Measurements from ENCODE around the gene ADPRHL1. TPM values are rescaled to one million over a fixed set of nuclear protein-coding genes. Genes with fewer than 3 reads are reported as not detected.

Gene ADPRHL1
- total RNA-seq, 1 experiment from 2014 or later: 4.9 TPM

- no peaks in the 10 kb centered on the region for H3K9me3 Mint-ChIP-seq (ENCODE audit: unreplicated experiment)
- POLR2A ChIA-PET: no interaction called here
- H3K4me1 Mint-ChIP-seq (ENCODE audit: low read depth, unreplicated experiment): no peaks in the 10 kb centered on the region
- BruUV-seq (replicated peaks): no TSS peak
- H3K27ac Mint-ChIP-seq (ENCODE audit: unreplicated experiment): no peak overlapping the region
- H3K36me3 ChIP-seq (ENCODE audit: control insufficient read depth, insufficient read depth, low read length): peaks cover 3% of the 10 kb centered on the region
- no peak for TF ChIP-seq CTCF (IDR thresholded peaks at IDR 0.05; ENCODE audit: insufficient read depth in 1 of 2, low read depth in 1 of 2, low read length in 1 of 2, severe bottlenecking in 1 of 2, unreplicated experiment in 1 of 2)
- no peak overlapping the region for H3K4me3 ChIP-seq (ENCODE audit: low read depth, low read length)
- H3K27me3 Mint-ChIP-seq (ENCODE audit: insufficient read depth, unreplicated experiment): no peaks in the 10 kb centered on the region
- CTCF ChIA-PET: no interaction called here
- H3K9me3 ChIP-seq: no peaks in the 10 kb centered on the region
- H3K27me3 ChIP-seq (replicated peaks; ENCODE audit: control insufficient read depth, insufficient read depth, low read length): no peaks in the 10 kb centered on the region
- H3K4me3 Mint-ChIP-seq (ENCODE audit: unreplicated experiment): no peak overlapping the region
- intact Hi-C loops (cut with micrococcal nuclease; ENCODE audit: unreplicated experiment): no loop called here
- H3K4me1 ChIP-seq: 0 out of 2 replicates have a peak, but pooled peaks cover 3% of the 10 kb centered on the region
- no peak for DNase-seq
- H3K36me3 Mint-ChIP-seq (ENCODE audit: insufficient read depth, unreplicated experiment): peaks cover 63% of the 10 kb centered on the region
These were observed 6.8 kb upstream of the ADPRHL1 start for GRCh38 chr13:113460064-113460555.

GRCh38 chr13:113458253-113459065, 5.2 kb upstream of the ADPRHL1 start:
- H3K36me3 Mint-ChIP-seq (ENCODE audit: insufficient read depth, unreplicated experiment): peaks cover 74% of the 10 kb centered on the region
- BruUV-seq (replicated peaks): no TSS peak
- POLR2A ChIA-PET: no interaction called here

More at GRCh38 chr13:113458253-113459065, 5.2 kb upstream of the ADPRHL1 start:
- Mint-ChIP-seq H3K27ac (ENCODE audit: unreplicated experiment) (no peak overlapping the region), H3K27me3 (ENCODE audit: insufficient read depth, unreplicated experiment) (no peaks in the 10 kb centered on the region), H3K4me1 (ENCODE audit: low read depth, unreplicated experiment) (no peaks in the 10 kb centered on the region), H3K9me3 (ENCODE audit: unreplicated experiment) (no peaks in the 10 kb centered on the region), H3K4me3 (ENCODE audit: unreplicated experiment) (no peak overlapping the region)
- intact Hi-C loops (cut with micrococcal nuclease; ENCODE audit: unreplicated experiment): loop anchor here (2.0 kb wide), 1 partner anchor 104 kb away; no protein-coding TSS in a partner anchor
- TF ChIP-seq CTCF (IDR thresholded peaks at IDR 0.05; ENCODE audit: insufficient read depth in 1 of 2, low read depth in 1 of 2, low read length in 1 of 2, severe bottlenecking in 1 of 2, unreplicated experiment in 1 of 2): peak; percentile 41 to 59
- Histone ChIP-seq H3K27me3 (replicated peaks; ENCODE audit: control insufficient read depth, insufficient read depth, low read length) (no peaks in the 10 kb centered on the region), H3K9me3 (no peaks in the 10 kb centered on the region), H3K36me3 (ENCODE audit: control insufficient read depth, insufficient read depth, low read length) (peaks cover 1% of the 10 kb centered on the region), H3K4me3 (ENCODE audit: low read depth, low read length) (no peak overlapping the region), H3K4me1 (0 out of 2 replicates have a peak, but pooled peaks cover 3% of the 10 kb centered on the region)
- CTCF ChIA-PET: interaction anchor here (0.7 to 2.3 kb wide), 5 partner anchors 31 to 104 kb away, joined by 3 to 15 read pairs (median 6); no protein-coding TSS in a partner anchor
- no peak for DNase-seq
